Psoas muscle (tissue), 8 donors: ENCODE measurements around the gene SPDYE18. TPM values are rescaled to one million over a fixed set of nuclear protein-coding genes. Genes with fewer than 3 reads are reported as not detected.
"Not testable (repeated sequence)": the region's sequence is repeated elsewhere in the genome, so short reads cannot be mapped to it uniquely, and the experiment has no call there.

ENCODE experiments used
- ATAC-seq, 4 donors: fragments of 200-7000 bp; cut with Tn5 transposase; one replicate each; pipeline ENCODE4 v1.9.1; 2020; ENCODE audit warnings: moderate library complexity in 3 of 4, mild to moderate bottlenecking in 2 of 4
- DNase-seq, 2 donors: peaks; one replicate each; pipeline ENCODE4 v3.0.0-alpha.2; 2020
- H3K27ac ChIP-seq: fragments of 200-600 bp; one replicate; pipeline ENCODE4 v1.8.0; 2022
- H3K27me3 ChIP-seq, 3 donors: fragments of 200-600 bp in 1 of 3; one replicate each; pipeline versions ENCODE4 v1.6.1 to v1.8.0; 2013 to 2022; ENCODE audit warnings: low read length in 2 of 3, mild to moderate bottlenecking in 2 of 3, moderate library complexity in 1 of 3; ENCODE audit not compliant: insufficient read depth in 3 of 3
- H3K36me3 ChIP-seq, 2 donors: fragments of 200-600 bp in 1 of 2; one replicate each; pipeline versions ENCODE4 v1.6.1 to v1.8.0; 2013 to 2022; ENCODE audit warnings: low read depth in 1 of 2, mild to moderate bottlenecking in 1 of 2, moderate library complexity in 1 of 2; ENCODE audit not compliant: insufficient read depth in 1 of 2
- H3K4me1 ChIP-seq: fragments of 200-600 bp; one replicate; pipeline ENCODE4 v1.8.0; 2022
- H3K4me3 ChIP-seq: fragments of 200-600 bp; one replicate; pipeline ENCODE4 v1.8.0; 2022; ENCODE audit warnings: mild to moderate bottlenecking
- H3K9me3 ChIP-seq: fragments of 200-600 bp; one replicate; pipeline ENCODE4 v1.8.0; 2022
- WGBS, 3 donors: extraction: QIAGEN DNeasy Blood & Tissue Kit; methylation state at CpG; one replicate each; pipeline versions ENCODE4 v1.1.6 to v1.1.7; 2013; 5-methylcytosine and 5-hydroxymethylcytosine counted together
- intact Hi-C, 2 donors: fragments of 100-400 bp; cut with DNase I; formaldehyde crosslinking; loops; one replicate each; pipeline versions ENCODE4 v1.11.0 to v1.14.2; 2022
- polyA plus RNA-seq, 3 donors: library from polyadenylated mRNA; stranded (reverse); fragments of 200-250 nt; gene quantifications; one replicate each; pipeline ENCODE4 v1.2.3, GENCODE V29; 2013
- total RNA-seq, 4 donors: library from RNA; stranded (reverse); fragmentation: NEBNext Ultra II Directional in 2 of 4; extraction: Animal tissue kit (Norgen Biotek cat#: 25700) in 2 of 4; gene quantifications; one replicate each; pipeline versions ENCODE4 v1.2.1 to v1.2.4, GENCODE V29; 2021 to 2023
- donor health status: healthy with polysubstance abuse.
- donor health status: DM: no; HTN: no; CAD: no; lungs with moderate emphysema.
- donor health status: Bipolar disorder and iron deficiency.
- donor health status: healthy.
- donor health status: DM: yes; HTN: yes; CAD: no.
- donor health status: DM: no; HTN: no; CAD: no.
- donor health status: DM: no; HTN: no; CAD: no.
- donor health status: DM: yes; HTN: yes; CAD: no.

Gene SPDYE18
- total and polyA plus RNA-seq, 7 donors = 0.08 to 0.66 (median 0.30) TPM; not detected in 1

- DNase-seq, H3K9me3 ChIP-seq, H3K27ac ChIP-seq, H3K4me1 ChIP-seq, ATAC-seq, H3K27me3 ChIP-seq, intact Hi-C loops, H3K4me3 ChIP-seq, H3K36me3 ChIP-seq: not testable (repeated sequence)
- 50 to 77% (median 70%) methylated on average over 3 to 5 of the region's 5 CpGs for WGBS, 3 donors
Observed at GRCh38 chr7:77077060-77077459, 14.7 kb upstream of the SPDYE18 start.

GRCh38 chr7:77074786-77075396 is 12.5 kb upstream of the SPDYE18 start:
- H3K27ac ChIP-seq, ATAC-seq, DNase-seq, H3K27me3 ChIP-seq, H3K4me3 ChIP-seq, intact Hi-C loops, H3K36me3 ChIP-seq, H3K4me1 ChIP-seq, H3K9me3 ChIP-seq: not testable (repeated sequence)
- 95 to 98% (median 96%) methylated on average over 3 to 5 of the region's 6 CpGs for WGBS, 3 donors

GRCh38 chr7:77071108-77071507 is 8.8 kb upstream of the SPDYE18 start:
- H3K4me1 ChIP-seq, H3K27me3 ChIP-seq, DNase-seq, H3K27ac ChIP-seq, H3K4me3 ChIP-seq, intact Hi-C loops, H3K36me3 ChIP-seq, ATAC-seq, H3K9me3 ChIP-seq: not testable (repeated sequence)
- 87 to 98% (median 88%) methylated on average over 5 to 6 of the region's 6 CpGs for WGBS, 3 donors

GRCh38 chr7:77065869-77066268 is 3.5 kb upstream of the SPDYE18 start:
- H3K36me3 ChIP-seq, H3K4me1 ChIP-seq, H3K4me3 ChIP-seq, H3K27ac ChIP-seq, DNase-seq, H3K27me3 ChIP-seq, intact Hi-C loops, H3K9me3 ChIP-seq: not testable (repeated sequence)
- 42 to 80% (median 46%) methylated on average over 7 of the region's 7 CpGs for WGBS, 3 donors
- ATAC-seq = peak in 3 of 4 donors; percentile 34 to 71 (median 50)

GRCh38 chr7:77063732-77064131 is 1.4 kb upstream of the SPDYE18 start:
- H3K4me3 ChIP-seq, H3K9me3 ChIP-seq, H3K27me3 ChIP-seq, H3K27ac ChIP-seq, H3K36me3 ChIP-seq, H3K4me1 ChIP-seq, intact Hi-C loops, DNase-seq: not testable (repeated sequence)
- WGBS, 3 donors = 83 to 97% (median 97%) methylated on average over 3 to 4 of the region's 4 CpGs
- peak in 1 of 4 donors; percentile 44 for ATAC-seq

GRCh38 chr7:77032261-77032660 is 30.1 kb downstream of the SPDYE18 start, which contains the start of gene SPDYE17:
SPDYE17 (minus strand) TSS chr7:77032361; CDS start chr7:77030570, 1,791 bp downstream.
- WGBS, 3 donors = 93 to 100% (median 94%) methylated on average over 1 to 7 of the region's 8 CpGs

GRCh38 chr7:77026349-77026748 is 36.0 kb downstream of the SPDYE18 start:
- WGBS, 3 donors = 94 to 99% (median 96%) methylated on average over 7 of the region's 10 CpGs
- intact Hi-C loops = not testable (repeated sequence)

More at GRCh38 chr7:77032261-77032660, 30.1 kb downstream of the SPDYE18 start, which contains the start of gene SPDYE17:
- H3K9me3 ChIP-seq, H3K36me3 ChIP-seq, intact Hi-C loops, H3K4me1 ChIP-seq, H3K27ac ChIP-seq, DNase-seq, H3K4me3 ChIP-seq, H3K27me3 ChIP-seq, ATAC-seq: not testable (repeated sequence)

GRCh38 chr7:77010074-77010680 is 52.2 kb downstream of the SPDYE18 start:
- DNase-seq, intact Hi-C loops, H3K27ac ChIP-seq, ATAC-seq, H3K9me3 ChIP-seq, H3K4me1 ChIP-seq, H3K4me3 ChIP-seq, H3K36me3 ChIP-seq, H3K27me3 ChIP-seq: not testable (repeated sequence)
- 58 to 70% (median 60%) methylated on average over 5 to 12 of the region's 16 CpGs for WGBS, 3 donors

More at GRCh38 chr7:77026349-77026748, 36.0 kb downstream of the SPDYE18 start:
- not testable (repeated sequence) for DNase-seq, H3K9me3 ChIP-seq, ATAC-seq, H3K27ac ChIP-seq, H3K4me1 ChIP-seq, H3K27me3 ChIP-seq, H3K36me3 ChIP-seq, H3K4me3 ChIP-seq

- intact Hi-C loops, H3K4me1 ChIP-seq, H3K36me3 ChIP-seq, H3K27me3 ChIP-seq, H3K27ac ChIP-seq, H3K9me3 ChIP-seq, H3K4me3 ChIP-seq: not testable (repeated sequence)
- DNase-seq (peak; percentile 74 to 91), ATAC-seq (peak in 3 of 4 donors; percentile 85 to 92 (median 86))
- WGBS, 3 donors = 35 to 53% (median 40%) methylated on average over 10 of the region's 10 CpGs
Observed at GRCh38 chr7:77008000-77008399, 54.4 kb downstream of the SPDYE18 start.

DNA sequence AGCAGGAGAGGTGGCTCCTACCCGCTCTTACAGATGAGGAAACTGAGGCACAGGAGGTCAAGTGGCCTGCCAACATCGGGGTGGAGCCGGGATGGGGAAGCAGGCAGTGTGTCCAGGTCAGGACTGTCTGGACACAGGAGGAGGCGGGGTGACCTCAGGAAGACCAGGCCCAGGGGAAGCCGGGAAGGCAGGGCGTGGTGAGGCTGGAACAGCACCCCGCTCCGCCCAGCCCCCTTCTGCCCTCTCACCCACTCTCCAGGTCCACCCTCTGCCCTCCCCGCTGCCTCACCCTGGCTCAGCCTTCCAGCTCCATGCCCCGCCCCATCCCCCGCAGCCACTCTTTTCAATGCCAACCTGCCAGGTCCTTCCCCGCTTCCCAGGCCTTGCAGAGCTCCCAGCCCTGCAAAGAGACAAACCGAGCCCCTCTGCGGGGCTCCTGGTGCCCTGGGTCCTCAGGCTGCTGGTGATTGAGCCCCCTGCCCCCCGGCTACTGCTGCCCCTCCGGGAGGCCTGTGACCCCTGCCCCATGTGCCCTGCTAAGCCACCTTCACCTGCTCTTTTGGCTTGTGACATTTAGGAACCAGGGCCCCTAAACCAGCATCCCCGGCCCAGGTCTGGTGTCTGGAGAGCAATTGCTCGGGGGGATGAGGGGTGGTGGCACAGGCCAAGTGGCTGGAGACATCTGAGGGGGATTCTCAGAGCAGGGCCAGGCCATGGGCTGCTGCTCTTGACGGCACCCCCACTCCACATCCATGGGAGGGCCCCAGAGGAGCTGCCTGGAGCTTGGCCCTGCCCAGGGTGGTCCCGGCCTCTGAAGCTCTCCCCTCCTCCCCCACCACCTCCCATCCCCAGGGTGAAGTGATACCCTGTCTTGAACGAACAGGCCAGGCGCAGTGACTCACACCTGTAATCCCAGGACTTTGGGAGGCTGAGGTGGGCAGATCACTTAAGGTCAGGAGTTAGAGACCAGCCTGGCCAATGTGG is 55.9 kb downstream of the SPDYE18 start:
- H3K4me3 ChIP-seq, H3K9me3 ChIP-seq, H3K27me3 ChIP-seq, H3K27ac ChIP-seq, DNase-seq, H3K4me1 ChIP-seq, H3K36me3 ChIP-seq, intact Hi-C loops: not testable (repeated sequence)
- peak; percentile 22 to 48 (median 32) for ATAC-seq
- 80 to 90% (median 87%) methylated on average over 7 to 13 of the region's 22 CpGs for WGBS, 3 donors
